Neural crest cell (in vitro differentiated cells): Measurements from ENCODE around the gene METAP1D. TPM values are rescaled to one million over a fixed set of nuclear protein-coding genes. Genes with fewer than 3 reads are reported as not detected.

Experiments used
- DNase-seq: peaks from one replicate; pipeline ENCODE4 v3.0.0; 2021; ENCODE audit warnings: low read depth, mixed read lengths, low spot score
- H3K27ac Mint-ChIP-seq: one replicate; pipeline ENCODE4 v1.8.0; 2021; ENCODE audit warnings: mild to moderate bottlenecking, mixed read lengths; ENCODE audit not compliant: unreplicated experiment
- H3K27me3 Mint-ChIP-seq: 2 replicates; pipeline ENCODE4 v1.8.0; 2021; ENCODE audit warnings: low read depth, mild to moderate bottlenecking, mixed read lengths
- H3K36me3 Mint-ChIP-seq: 2 replicates; pipeline ENCODE4 v1.8.0; 2021; ENCODE audit warnings: low read depth, mild to moderate bottlenecking, mixed read lengths
- H3K4me1 Mint-ChIP-seq: 2 replicates; pipeline ENCODE4 v1.8.0; 2021; ENCODE audit warnings: mixed read lengths
- H3K4me3 Mint-ChIP-seq: one replicate; pipeline ENCODE4 v1.8.0; 2021; ENCODE audit warnings: mild to moderate bottlenecking, mixed read lengths
- H3K9me3 Mint-ChIP-seq: 2 replicates; pipeline ENCODE4 v1.8.0; 2021; ENCODE audit warnings: mixed read lengths
- CTCF ChIP-seq: fragments of 200-600 bp; sonication (generic); conservative IDR thresholded peaks from 2 replicates; pipeline ENCODE4 v1.5.0; 2021; ENCODE audit warnings: antibody characterized with exemption, mild to moderate bottlenecking
- total RNA-seq: library from RNA; stranded (reverse); gene quantifications from 2 replicates; pipeline ENCODE4 v1.2.1, GENCODE V29; 2021

Gene METAP1D
- total RNA-seq, 1 donor from 2014 or later: 11.0 TPM

GRCh38 chr2:172049567-172050120, 49.9 kb downstream of the METAP1D start:
- no peaks in the 10 kb centered on the region for H3K9me3 Mint-ChIP-seq
- H3K27ac Mint-ChIP-seq: no peak overlapping the region
- no peak for TF ChIP-seq CTCF
- H3K4me3 Mint-ChIP-seq: no peak overlapping the region
- H3K27me3 Mint-ChIP-seq: no peaks in the 10 kb centered on the region
- peaks cover 57% of the 10 kb centered on the region for H3K4me1 Mint-ChIP-seq
- no peak for DNase-seq
- no peaks in the 10 kb centered on the region for H3K36me3 Mint-ChIP-seq

- Mint-ChIP-seq H3K27ac (no peak overlapping the region), H3K9me3 (no peaks in the 10 kb centered on the region), H3K36me3 (no peaks in the 10 kb centered on the region), H3K4me3 (peak overlapping the region; percentile 32), H3K4me1 (peaks cover 61% of the 10 kb centered on the region), H3K27me3 (no peaks in the 10 kb centered on the region)
- no peak for DNase-seq
- no peak for TF ChIP-seq CTCF
Observed at GRCh38 chr2:172050479-172051125, 50.8 kb downstream of the METAP1D start.

GRCh38 chr2:172052000-172052983, 52.5 kb downstream of the METAP1D start:
- no peaks in the 10 kb centered on the region for H3K9me3 Mint-ChIP-seq
- no peaks in the 10 kb centered on the region for H3K36me3 Mint-ChIP-seq
- peak overlapping the region; percentile 80 for H3K27ac Mint-ChIP-seq
- H3K27me3 Mint-ChIP-seq: no peaks in the 10 kb centered on the region
- H3K4me3 Mint-ChIP-seq: peak overlapping the region; percentile 28
- H3K4me1 Mint-ChIP-seq: peaks cover 55% of the 10 kb centered on the region
- no peak for TF ChIP-seq CTCF
- DNase-seq: no peak

GRCh38 chr2:172053486-172053885, 53.7 kb downstream of the METAP1D start:
- H3K9me3 Mint-ChIP-seq: no peaks in the 10 kb centered on the region
- peaks cover 48% of the 10 kb centered on the region for H3K4me1 Mint-ChIP-seq
- no peak overlapping the region for H3K4me3 Mint-ChIP-seq
- DNase-seq: no peak
- no peak for TF ChIP-seq CTCF
- no peaks in the 10 kb centered on the region for H3K36me3 Mint-ChIP-seq
- H3K27ac Mint-ChIP-seq: no peak overlapping the region
- H3K27me3 Mint-ChIP-seq: no peaks in the 10 kb centered on the region

- H3K4me3 Mint-ChIP-seq: no peak overlapping the region
- TF ChIP-seq CTCF: no peak
- no peaks in the 10 kb centered on the region for H3K27me3 Mint-ChIP-seq
- H3K27ac Mint-ChIP-seq: no peak overlapping the region
- H3K4me1 Mint-ChIP-seq: peaks cover 42% of the 10 kb centered on the region
- H3K9me3 Mint-ChIP-seq: no peaks in the 10 kb centered on the region
- H3K36me3 Mint-ChIP-seq: no peaks in the 10 kb centered on the region
- DNase-seq: no peak
Observed at GRCh38 chr2:172056293-172056692, 56.5 kb downstream of the METAP1D start.
